Body of pancreas (tissue), 4 donors: ENCODE data around the gene NRF1. TPM values are rescaled to one million over a fixed set of nuclear protein-coding genes. Genes with fewer than 3 reads are reported as not detected.
"Not testable (repeated sequence)": the region's sequence is repeated elsewhere in the genome, so short reads cannot be mapped to it uniquely, and the experiment has no call there.

Source experiments
- ATAC-seq: fragments of 150-250 bp; one replicate; pipeline ENCODE4 v1.9.1; 2016
- DNase-seq, 4 donors: peaks; one replicate each; pipeline ENCODE4 v3.0.0-alpha.2; 2019
- H3K27ac ChIP-seq, 4 donors: fragments of 200-600 bp; sonication (generic); 1 replicate in 3 of 4; 2 replicates in 1 of 4; pipeline versions ENCODE4 v1.5.1 to v1.6.1; 2016 to 2019; ENCODE audit warnings: mild to moderate bottlenecking in 1 of 4, mixed read lengths in 1 of 4, moderate library complexity in 1 of 4
- H3K27me3 ChIP-seq, 2 donors: fragments of 200-600 bp; sonication (generic); one replicate each; pipeline ENCODE4 v1.6.0; 2016; ENCODE audit warnings: mild to moderate bottlenecking in 1 of 2
- H3K36me3 ChIP-seq, 2 donors: fragments of 200-600 bp; sonication (generic); replicated peaks in 1 of 2; 2 replicates each; pipeline ENCODE4 v1.5.1; 2016; ENCODE audit warnings: low read depth in 2 of 2; ENCODE audit not compliant: insufficient read depth in 1 of 2
- H3K4me1 ChIP-seq: fragments of 200-600 bp; sonication (generic); one replicate; pipeline ENCODE4 v1.6.0; 2016
- H3K4me3 ChIP-seq, 2 donors: fragments of 200-600 bp; sonication (generic); 1 replicate in 1 of 2; 2 replicates in 1 of 2; pipeline ENCODE4 v1.5.1; 2016 to 2019
- H3K9me3 ChIP-seq, 3 donors: fragments of 200-600 bp; sonication (generic); 1 replicate in 2 of 3; 2 replicates in 1 of 3; pipeline ENCODE4 v1.5.1; 2016
- POLR2A ChIP-seq, 3 donors: fragments of 450-650 bp; IDR thresholded peaks; one replicate each; pipeline ENCODE4 v1.6.1; 2016; ENCODE audit warnings: antibody characterized with exemption in 3 of 3, mild to moderate bottlenecking in 2 of 3
- WGBS, 2 donors: methylation state at CpG; one replicate each; pipeline ENCODE4 v1.1.5; 2017; 5-methylcytosine and 5-hydroxymethylcytosine counted together
- intact Hi-C: fragments of 100-400 bp; cut with DNase I; formaldehyde crosslinking; loops from one replicate; pipeline ENCODE4 v1.15.1; 2023
- total RNA-seq, 2 donors: library from RNA; depleted of rRNA; stranded (reverse); fragments of >200 nt; gene quantifications; one replicate each; pipeline ENCODE4 v1.1.0, GENCODE V29; 2016
- TF ChIP-seq, protein P1 (sequence below), 7 experiments: fragments of 450-650 bp in 4 of 7; fragments of 200-600 bp in 3 of 7; sonication (generic) in 3 of 7; IDR thresholded peaks; one replicate each; pipeline ENCODE4 v1.5.1; 2016 to 2019; ENCODE audit warnings: antibody characterized with exemption in 7 of 7

Gene NRF1
- total RNA-seq, 2 donors from 2014 or later, result 10.1 to 11.9 TPM

DNA sequence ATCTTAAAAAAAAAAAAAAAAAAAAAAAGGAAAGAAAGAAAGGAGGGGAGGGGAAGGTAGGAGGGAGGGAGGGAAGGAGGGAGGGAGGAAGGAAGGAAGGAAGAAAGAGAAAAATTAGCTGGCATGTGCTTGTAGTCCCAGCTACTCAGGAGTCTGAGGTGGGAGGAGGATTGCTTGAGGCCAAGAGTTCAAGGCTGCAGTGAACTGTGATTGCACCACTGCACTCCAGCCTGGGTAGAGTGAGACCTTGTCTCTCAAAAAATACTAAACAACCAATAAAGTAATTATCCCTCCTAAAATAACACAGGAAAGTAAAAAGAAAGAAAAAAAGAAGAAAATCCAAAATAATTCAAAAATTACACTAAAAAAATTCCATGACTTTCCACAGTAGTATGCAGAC is 13.8 kb upstream of the NRF1 start:
- ATAC-seq, result no peak
- no peak overlapping the region for H3K27ac ChIP-seq

DNA sequence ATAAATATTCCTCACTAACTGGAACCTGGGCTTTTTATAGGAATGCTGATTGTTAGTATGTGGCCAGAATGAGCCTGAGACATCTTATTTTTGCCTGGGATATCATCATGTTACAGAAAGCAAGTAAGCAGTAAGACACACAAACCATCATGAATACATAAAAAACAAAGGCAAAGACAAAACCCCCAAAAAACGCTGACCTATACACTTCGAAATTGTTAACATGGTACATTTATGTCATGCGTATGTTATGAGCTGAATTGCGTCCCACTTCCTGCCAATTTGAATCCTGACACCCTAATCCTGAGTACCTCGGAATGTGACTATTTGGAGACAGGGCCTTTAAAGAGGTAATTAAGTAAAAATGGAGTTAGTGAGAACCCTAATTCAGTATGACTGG is 12.3 kb upstream of the NRF1 start:
- Histone ChIP-seq H3K27ac (no peak overlapping the region), H3K27me3 (no peaks in the 10 kb centered on the region), H3K4me1 (no peaks in the 10 kb centered on the region), H3K9me3 (no peaks in the 10 kb centered on the region), H3K4me3 (no peak overlapping the region), H3K36me3 (no peaks in the 10 kb centered on the region)
- TF ChIP-seq, protein P1, sequence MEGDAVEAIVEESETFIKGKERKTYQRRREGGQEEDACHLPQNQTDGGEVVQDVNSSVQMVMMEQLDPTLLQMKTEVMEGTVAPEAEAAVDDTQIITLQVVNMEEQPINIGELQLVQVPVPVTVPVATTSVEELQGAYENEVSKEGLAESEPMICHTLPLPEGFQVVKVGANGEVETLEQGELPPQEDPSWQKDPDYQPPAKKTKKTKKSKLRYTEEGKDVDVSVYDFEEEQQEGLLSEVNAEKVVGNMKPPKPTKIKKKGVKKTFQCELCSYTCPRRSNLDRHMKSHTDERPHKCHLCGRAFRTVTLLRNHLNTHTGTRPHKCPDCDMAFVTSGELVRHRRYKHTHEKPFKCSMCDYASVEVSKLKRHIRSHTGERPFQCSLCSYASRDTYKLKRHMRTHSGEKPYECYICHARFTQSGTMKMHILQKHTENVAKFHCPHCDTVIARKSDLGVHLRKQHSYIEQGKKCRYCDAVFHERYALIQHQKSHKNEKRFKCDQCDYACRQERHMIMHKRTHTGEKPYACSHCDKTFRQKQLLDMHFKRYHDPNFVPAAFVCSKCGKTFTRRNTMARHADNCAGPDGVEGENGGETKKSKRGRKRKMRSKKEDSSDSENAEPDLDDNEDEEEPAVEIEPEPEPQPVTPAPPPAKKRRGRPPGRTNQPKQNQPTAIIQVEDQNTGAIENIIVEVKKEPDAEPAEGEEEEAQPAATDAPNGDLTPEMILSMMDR (IDR thresholded peaks at IDR 0.05), result no peak
- no peak for TF ChIP-seq POLR2A (IDR thresholded peaks at IDR 0.05)
- DNase-seq, result no peak
- WGBS, 2 donors, result 77 to 81% methylated on average over 5 of the region's 5 CpGs
- intact Hi-C loops, result no loop called here
- ATAC-seq, result no peak

More for the DNA sequence above, 13.8 kb upstream of the NRF1 start:
- Histone ChIP-seq H3K9me3 (no peaks in the 10 kb centered on the region), H3K27me3 (no peaks in the 10 kb centered on the region), H3K4me1 (no peaks in the 10 kb centered on the region), H3K4me3 (no peak overlapping the region), H3K36me3 (no peaks in the 10 kb centered on the region)
- intact Hi-C loops, result no loop called here
- TF ChIP-seq, protein P1 (IDR thresholded peaks at IDR 0.05), result no peak
- no peak for TF ChIP-seq POLR2A (IDR thresholded peaks at IDR 0.05)
- no peak for DNase-seq

DNA sequence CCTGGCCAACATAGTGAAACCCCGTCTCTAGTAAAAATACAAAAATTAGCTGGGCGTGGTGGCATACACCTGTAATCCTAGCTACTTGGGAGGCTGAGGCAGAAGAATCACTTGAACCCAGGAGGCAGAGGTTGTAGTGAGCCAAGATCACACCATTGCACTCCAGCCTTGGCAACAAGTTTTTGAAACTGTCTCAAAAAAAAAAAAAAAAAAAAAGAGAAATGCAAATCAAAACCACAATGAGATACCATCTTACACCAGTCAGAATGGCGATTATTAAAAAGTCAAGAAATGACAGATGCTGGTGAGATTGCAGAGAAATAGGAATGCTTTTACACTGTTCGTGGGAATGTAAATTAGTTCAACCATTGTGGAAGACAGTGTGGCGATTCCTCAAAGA is 7.9 kb upstream of the NRF1 start:
- H3K9me3 ChIP-seq, ATAC-seq, H3K36me3 ChIP-seq, intact Hi-C loops, H3K27me3 ChIP-seq, DNase-seq, H3K4me1 ChIP-seq, H3K27ac ChIP-seq, H3K4me3 ChIP-seq: not testable (repeated sequence)
- WGBS, 2 donors, result 72 to 73% methylated on average over 5 of the region's 5 CpGs

DNA sequence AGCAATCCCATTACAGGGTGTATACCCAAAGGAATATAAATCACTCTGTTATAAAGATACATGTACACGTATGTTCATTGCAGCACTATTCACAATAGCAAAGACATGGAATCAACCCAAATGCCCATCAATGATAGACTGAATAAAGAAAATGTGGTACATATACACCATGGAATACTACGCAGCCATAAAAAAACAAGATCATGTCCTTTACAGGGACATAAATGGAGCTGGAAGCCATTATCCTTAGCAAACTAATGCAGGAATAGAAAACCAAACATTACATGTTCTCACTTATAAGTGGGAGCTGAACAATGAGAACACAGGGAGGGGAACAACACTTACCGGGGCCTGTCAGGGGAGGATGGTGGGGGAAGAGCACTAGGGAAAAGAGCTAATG is 7.5 kb upstream of the NRF1 start:
- DNase-seq, H3K27me3 ChIP-seq, H3K4me1 ChIP-seq, H3K9me3 ChIP-seq, H3K36me3 ChIP-seq, H3K27ac ChIP-seq, intact Hi-C loops, H3K4me3 ChIP-seq, ATAC-seq: not testable (repeated sequence)
- WGBS, 2 donors, result 91 to 92% methylated on average over 3 of the region's 3 CpGs

DNA sequence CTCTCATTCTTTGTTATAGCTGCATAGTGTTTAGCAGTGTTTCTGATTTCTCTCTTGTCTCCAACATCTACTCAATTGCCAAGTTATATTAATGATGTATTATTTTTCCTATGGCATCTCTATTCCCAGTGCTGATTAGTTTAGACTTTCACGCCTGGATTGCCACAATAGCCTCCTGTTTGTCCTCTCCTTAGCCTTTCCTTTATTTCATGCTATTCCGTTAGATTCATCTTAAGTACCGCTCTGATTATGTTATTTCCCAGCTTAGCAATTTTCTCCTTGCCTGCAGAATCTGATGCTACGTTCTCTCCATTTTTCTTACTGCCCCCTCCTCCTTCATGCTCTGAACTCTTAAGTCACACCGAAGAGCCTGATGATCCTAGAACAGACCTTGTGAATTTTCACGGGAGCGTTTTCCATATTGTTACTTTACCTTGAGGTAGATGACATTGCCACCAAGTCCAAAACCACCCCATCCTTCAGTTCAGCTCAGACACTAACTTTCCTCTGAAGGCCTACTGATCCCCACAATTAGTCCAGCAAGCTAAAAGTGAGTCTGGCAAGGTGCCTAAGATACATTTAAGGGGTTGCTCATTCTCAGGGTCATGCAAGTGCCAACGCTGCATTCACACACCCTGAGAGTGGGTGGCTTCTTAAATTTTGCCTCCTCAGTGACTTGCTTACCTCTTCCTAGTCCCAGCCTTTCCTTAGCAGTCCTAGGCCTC is 6.6 kb upstream of the NRF1 start:
- intact Hi-C loops, result no loop called here
- H3K4me1 ChIP-seq, result peaks cover 3% of the 10 kb centered on the region
- DNase-seq (no peak), ATAC-seq (no peak)
- no peaks in the 10 kb centered on the region for H3K9me3 ChIP-seq
- 73 to 74% methylated on average over 8 of the region's 8 CpGs for WGBS, 2 donors
- no peaks in the 10 kb centered on the region for H3K36me3 ChIP-seq
- no peaks in the 10 kb centered on the region for H3K27me3 ChIP-seq
- H3K4me3 ChIP-seq, result no peak overlapping the region
- H3K27ac ChIP-seq, result no peak overlapping the region
- TF ChIP-seq, protein P1 (IDR thresholded peaks at IDR 0.05), result no peak
- TF ChIP-seq POLR2A (IDR thresholded peaks at IDR 0.05), result no peak

DNA sequence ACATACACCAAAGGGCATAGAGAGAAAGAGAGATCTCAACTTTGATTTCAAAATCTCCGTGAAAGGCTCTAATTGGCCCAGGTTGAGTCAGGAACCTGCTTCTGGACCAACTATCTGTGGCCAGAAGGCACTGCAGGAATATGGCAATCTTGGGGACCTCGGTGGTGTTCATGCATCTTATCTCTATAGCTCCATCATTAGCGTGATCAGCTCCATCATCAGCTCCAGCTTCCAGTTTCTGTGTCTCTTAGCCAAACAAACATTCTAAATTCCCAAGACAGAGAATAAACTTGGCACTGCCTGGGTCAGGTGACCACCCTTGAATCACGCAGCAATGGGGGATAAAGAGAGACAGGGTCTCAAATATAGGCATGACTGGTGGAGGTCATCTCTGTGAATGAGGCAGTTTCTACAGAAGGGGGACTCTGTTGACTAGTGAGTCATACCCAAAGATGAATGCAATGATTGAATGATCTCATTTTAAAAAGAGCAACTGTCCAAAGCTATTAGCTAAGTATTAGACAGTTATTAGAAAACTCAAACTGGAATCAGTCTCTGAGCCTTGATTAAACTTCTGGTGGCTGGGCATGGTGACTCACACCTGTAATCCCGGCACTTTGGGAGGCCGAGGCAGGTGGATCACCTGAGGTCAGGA is 5.4 kb upstream of the NRF1 start:
- no peak for TF ChIP-seq POLR2A (IDR thresholded peaks at IDR 0.05)
- TF ChIP-seq, protein P1 (IDR thresholded peaks at IDR 0.05), result no peak
- Histone ChIP-seq H3K27ac (no peak overlapping the region), H3K9me3 (no peaks in the 10 kb centered on the region), H3K27me3 (no peaks in the 10 kb centered on the region), H3K4me1 (peaks cover 11% of the 10 kb centered on the region), H3K36me3 (no peaks in the 10 kb centered on the region), H3K4me3 (no peak overlapping the region)
- ATAC-seq (no peak), DNase-seq (no peak)
- WGBS, 2 donors, result 91 to 92% methylated on average over 6 of the region's 6 CpGs
- intact Hi-C loops, result no loop called here
